Mesenchymal stem cell (in vitro differentiated cells and primary cell): ENCODE results near the gene NOX3.

ENCODE experiments used
- DNase-seq: peaks from one replicate; pipeline ENCODE4 v3.0.0-alpha.2; 2013
- H2AFZ ChIP-seq: one replicate; pipeline ENCODE4 v1.6.1; 2013; ENCODE audit warnings: low read depth, mild to moderate bottlenecking, control low read depth, inconsistent platforms, low read length, moderate library complexity
- H2AK5ac ChIP-seq: 2 replicates; pipeline ENCODE4 v1.6.1; 2013; ENCODE audit warnings: low read length, moderate library complexity, mild to moderate bottlenecking, inconsistent platforms; ENCODE audit not compliant: severe bottlenecking
- H2BK120ac ChIP-seq: one replicate; pipeline ENCODE4 v1.6.1; 2013; ENCODE audit warnings: low read depth, mild to moderate bottlenecking, inconsistent platforms, low read length, moderate library complexity
- H2BK12ac ChIP-seq, 2 experiments: one replicate each; pipeline ENCODE4 v1.6.1; 2013; ENCODE audit warnings: inconsistent platforms in 2 of 2, low read length in 2 of 2, mild to moderate bottlenecking in 2 of 2, moderate library complexity in 2 of 2, control low read depth in 1 of 2
- H2BK15ac ChIP-seq: one replicate; pipeline ENCODE4 v1.6.1; 2013; ENCODE audit warnings: mild to moderate bottlenecking, low read depth, inconsistent platforms; ENCODE audit not compliant: poor library complexity, severe bottlenecking
- H2BK5ac ChIP-seq: 2 replicates; pipeline ENCODE4 v1.6.1; 2013; ENCODE audit warnings: low read depth, mild to moderate bottlenecking, low read length, control low read depth, inconsistent platforms; ENCODE audit not compliant: poor library complexity, severe bottlenecking
- H3K14ac ChIP-seq, 2 experiments: one replicate each; pipeline ENCODE4 v1.6.1; 2013; ENCODE audit warnings: inconsistent platforms in 2 of 2, low read length in 2 of 2, control low read depth in 1 of 2, mild to moderate bottlenecking in 1 of 2, moderate library complexity in 1 of 2
- H3K18ac ChIP-seq, 2 experiments: one replicate each; pipeline ENCODE4 v1.6.1; 2013; ENCODE audit warnings: inconsistent platforms in 2 of 2, low read length in 2 of 2, control low read depth in 1 of 2, low read depth in 1 of 2, mild to moderate bottlenecking in 1 of 2
- H3K23ac ChIP-seq, 2 experiments: one replicate each; pipeline ENCODE4 v1.6.1; 2013; ENCODE audit warnings: inconsistent platforms in 2 of 2, low read length in 2 of 2, mild to moderate bottlenecking in 2 of 2, moderate library complexity in 2 of 2, control low read depth in 1 of 2
- H3K27ac ChIP-seq: 2 replicates; pipeline ENCODE4 v1.5.1; 2013; ENCODE audit warnings: mild to moderate bottlenecking, moderate library complexity, low read length, control low read depth, inconsistent platforms; ENCODE audit not compliant: poor library complexity, severe bottlenecking
- H3K27me3 ChIP-seq, 2 experiments: 2 replicates each; pipeline versions ENCODE4 v1.6.1 to v1.7.0; 2013; ENCODE audit warnings: low read length in 2 of 2, mild to moderate bottlenecking in 2 of 2, moderate library complexity in 2 of 2, control low read depth in 1 of 2, inconsistent platforms in 1 of 2; ENCODE audit not compliant: control insufficient read depth in 1 of 2, insufficient read depth in 1 of 2
- H3K36me3 ChIP-seq, 2 experiments: 2 replicates each; pipeline versions ENCODE4 v1.6.1 to v1.7.0; 2013; ENCODE audit warnings: low read length in 2 of 2, control low read depth in 1 of 2, inconsistent platforms in 1 of 2, low read depth in 1 of 2, mild to moderate bottlenecking in 1 of 2; ENCODE audit not compliant: insufficient read depth in 2 of 2, control insufficient read depth in 1 of 2
- H3K4ac ChIP-seq, 2 experiments: one replicate each; pipeline ENCODE4 v1.6.1; 2013; ENCODE audit warnings: inconsistent platforms in 2 of 2, low read length in 2 of 2, mild to moderate bottlenecking in 2 of 2, moderate library complexity in 2 of 2, control low read depth in 1 of 2, low read depth in 1 of 2
- H3K4me1 ChIP-seq: 2 replicates; pipeline ENCODE4 v1.6.1; 2013; ENCODE audit warnings: low read depth, low read length, control low read depth; ENCODE audit not compliant: control insufficient read depth, insufficient read depth
- H3K4me2 ChIP-seq: 2 replicates; pipeline ENCODE4 v1.6.1; 2013; ENCODE audit warnings: low read length, mild to moderate bottlenecking, inconsistent platforms; ENCODE audit not compliant: poor library complexity, severe bottlenecking
- H3K4me3 ChIP-seq, 2 experiments: 2 replicates each; pipeline versions ENCODE4 v1.5.1 to v1.7.0; 2013; ENCODE audit warnings: low read length in 2 of 2, mild to moderate bottlenecking in 2 of 2, control low read depth in 1 of 2, low read depth in 1 of 2; ENCODE audit not compliant: insufficient read depth in 1 of 2
- H3K79me1 ChIP-seq: replicated peaks from 2 replicates; pipeline ENCODE4 v1.6.1; 2013; ENCODE audit warnings: mild to moderate bottlenecking, control low read depth, low read length, inconsistent platforms; ENCODE audit not compliant: poor library complexity, severe bottlenecking
- H3K9ac ChIP-seq: 2 replicates; pipeline ENCODE4 v1.7.0; 2013; ENCODE audit warnings: mild to moderate bottlenecking, low read length, moderate library complexity
- H3K9me3 ChIP-seq: 2 replicates; pipeline ENCODE4 v1.7.0; 2013; ENCODE audit warnings: mild to moderate bottlenecking, low read length; ENCODE audit not compliant: control insufficient read depth
- H4K8ac ChIP-seq: one replicate; pipeline ENCODE4 v1.6.1; 2013; ENCODE audit warnings: inconsistent platforms, mild to moderate bottlenecking, low read length, moderate library complexity
- H4K91ac ChIP-seq: one replicate; pipeline ENCODE4 v1.6.1; 2013; ENCODE audit warnings: mild to moderate bottlenecking, low read length, inconsistent platforms
- WGBS: methylation state at CpG from one replicate; pipeline ENCODE4 v1.1.7; 2013; ENCODE audit warnings: mixed read lengths; 5-methylcytosine and 5-hydroxymethylcytosine counted together

Gene NOX3

GRCh38 chr6:155395339-155395738 lies 60.3 kb downstream of the NOX3 start:
- no peak overlapping the region for H3K14ac ChIP-seq
- no peak for DNase-seq
- no peak overlapping the region for H2AFZ ChIP-seq
- H3K79me1 ChIP-seq, result no peaks in the 10 kb centered on the region
- H3K36me3 ChIP-seq, result no peaks in the 10 kb centered on the region
- no peak overlapping the region for H2BK5ac ChIP-seq
- no CpG with 5 or more reads among the region's 1 CpG for WGBS
- H3K27me3 ChIP-seq, result no peaks in the 10 kb centered on the region
- no peaks in the 10 kb centered on the region for H3K9me3 ChIP-seq
- H3K23ac ChIP-seq, result no peak overlapping the region
- H3K27ac ChIP-seq, result no peak overlapping the region
- H2AK5ac ChIP-seq, result no peak overlapping the region
- no peak overlapping the region for H3K4me2 ChIP-seq
- H2BK12ac ChIP-seq, result no peak overlapping the region
- H4K8ac ChIP-seq, result no peak overlapping the region
- no peak overlapping the region for H2BK15ac ChIP-seq
- no peak overlapping the region for H3K9ac ChIP-seq
- H3K4me3 ChIP-seq, result no peak overlapping the region
- no peaks in the 10 kb centered on the region for H3K4me1 ChIP-seq
- no peak overlapping the region for H3K4ac ChIP-seq
- no peak overlapping the region for H4K91ac ChIP-seq
- H2BK120ac ChIP-seq, result no peak overlapping the region
- no peak overlapping the region for H3K18ac ChIP-seq

- Histone ChIP-seq H3K27ac (no peak overlapping the region), H2AFZ (no peak overlapping the region), H3K14ac (no peak overlapping the region), H3K79me1 (no peaks in the 10 kb centered on the region), H2AK5ac (no peak overlapping the region), H4K91ac (no peak overlapping the region), H3K4me2 (no peak overlapping the region), H3K4me1 (no peaks in the 10 kb centered on the region), H3K9ac (no peak overlapping the region), H2BK5ac (no peak overlapping the region), H3K18ac (no peak overlapping the region), H2BK12ac (no peak overlapping the region), H3K9me3 (no peaks in the 10 kb centered on the region), H3K36me3 (no peaks in the 10 kb centered on the region), H3K4me3 (no peak overlapping the region), H2BK120ac (no peak overlapping the region), H3K23ac (no peak overlapping the region), H2BK15ac (no peak overlapping the region), H3K4ac (no peak overlapping the region), H3K27me3 (no peaks in the 10 kb centered on the region), H4K8ac (no peak overlapping the region)
- WGBS, result 93% methylated on average over 2 of the region's 3 CpGs
- no peak for DNase-seq
Observed at GRCh38 chr6:155389130-155389529, 66.5 kb downstream of the NOX3 start.

- Histone ChIP-seq H3K9me3 (no peaks in the 10 kb centered on the region), H3K18ac (no peak overlapping the region), H3K4me3 (no peak overlapping the region), H2AFZ (no peak overlapping the region), H3K9ac (no peak overlapping the region), H2BK120ac (no peak overlapping the region), H3K27ac (no peak overlapping the region), H3K36me3 (no peaks in the 10 kb centered on the region), H3K4me1 (no peaks in the 10 kb centered on the region), H2AK5ac (no peak overlapping the region), H4K8ac (no peak overlapping the region), H3K23ac (no peak overlapping the region), H3K27me3 (no peaks in the 10 kb centered on the region), H3K4me2 (no peak overlapping the region), H3K79me1 (no peaks in the 10 kb centered on the region), H2BK5ac (no peak overlapping the region), H2BK12ac (no peak overlapping the region), H3K4ac (no peak overlapping the region), H3K14ac (no peak overlapping the region), H4K91ac (no peak overlapping the region), H2BK15ac (no peak overlapping the region)
- DNase-seq, result peak; percentile 32
Observed at GRCh38 chr6:155388591-155388990, 67.0 kb downstream of the NOX3 start.

GRCh38 chr6:155387481-155387880 lies 68.2 kb downstream of the NOX3 start:
- Histone ChIP-seq H3K4me2 (no peak overlapping the region), H2BK5ac (no peak overlapping the region), H3K14ac (no peak overlapping the region), H3K4me3 (no peak overlapping the region), H2AK5ac (no peak overlapping the region), H3K9me3 (no peaks in the 10 kb centered on the region), H3K4me1 (no peaks in the 10 kb centered on the region), H3K27ac (no peak overlapping the region), H4K91ac (no peak overlapping the region), H3K4ac (no peak overlapping the region), H3K9ac (no peak overlapping the region), H3K23ac (no peak overlapping the region), H2AFZ (no peak overlapping the region), H2BK15ac (no peak overlapping the region), H3K79me1 (no peaks in the 10 kb centered on the region), H3K36me3 (no peaks in the 10 kb centered on the region), H4K8ac (no peak overlapping the region), H2BK12ac (no peak overlapping the region), H3K18ac (no peak overlapping the region), H3K27me3 (no peaks in the 10 kb centered on the region), H2BK120ac (no peak overlapping the region)
- no peak for DNase-seq
- WGBS, result 98% methylated on average over 2 of the region's 2 CpGs
